Ovary (tissue), 3 donors: ENCODE data around the gene ABLIM2.

Source experiments
- EP300 ChIP-seq: sonication (generic); formaldehyde crosslinking; IDR thresholded peaks from one replicate; pipeline ENCODE4 v1.6.1; 2017; ENCODE audit warnings: antibody characterized with exemption
- POLR2A ChIP-seq: fragments of 450-650 bp; IDR thresholded peaks from one replicate; pipeline ENCODE4 v1.6.1; 2017; ENCODE audit warnings: antibody characterized with exemption, mild to moderate bottlenecking, moderate library complexity
- TF ChIP-seq, protein P1 (sequence below), 3 donors: fragments of 450-650 bp in 2 of 3; fragments of 200-600 bp in 1 of 3; IDR thresholded peaks; one replicate each; pipeline versions ENCODE4 v1.5.1 to v1.8.0; 2016 to 2022; ENCODE audit warnings: antibody characterized with exemption in 3 of 3, mild to moderate bottlenecking in 1 of 3
- donor health status: DM: no; HTN: no; CAD: no.

DNA sequence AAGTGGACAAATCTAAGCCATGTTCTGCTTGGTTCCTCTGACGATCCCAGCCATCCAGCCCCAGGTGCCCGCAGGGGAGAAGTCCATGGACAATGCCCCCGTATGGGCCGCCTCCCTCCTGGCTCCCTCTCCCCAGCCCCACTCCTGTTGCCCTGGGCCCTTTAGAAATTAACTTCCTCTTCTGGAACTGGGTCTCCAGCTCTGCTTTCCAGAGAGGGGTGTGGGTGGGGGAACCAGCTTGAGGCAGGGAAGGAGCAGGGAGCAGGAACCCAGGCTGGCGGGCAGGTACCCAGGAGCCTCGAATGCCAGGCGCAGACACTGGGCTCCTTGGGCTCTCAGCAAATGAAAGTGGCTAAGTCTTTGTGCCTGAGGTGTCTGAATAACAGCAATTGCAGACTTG lies 12.7 kb upstream of the ABLIM2 start:
- TF ChIP-seq, protein P1, sequence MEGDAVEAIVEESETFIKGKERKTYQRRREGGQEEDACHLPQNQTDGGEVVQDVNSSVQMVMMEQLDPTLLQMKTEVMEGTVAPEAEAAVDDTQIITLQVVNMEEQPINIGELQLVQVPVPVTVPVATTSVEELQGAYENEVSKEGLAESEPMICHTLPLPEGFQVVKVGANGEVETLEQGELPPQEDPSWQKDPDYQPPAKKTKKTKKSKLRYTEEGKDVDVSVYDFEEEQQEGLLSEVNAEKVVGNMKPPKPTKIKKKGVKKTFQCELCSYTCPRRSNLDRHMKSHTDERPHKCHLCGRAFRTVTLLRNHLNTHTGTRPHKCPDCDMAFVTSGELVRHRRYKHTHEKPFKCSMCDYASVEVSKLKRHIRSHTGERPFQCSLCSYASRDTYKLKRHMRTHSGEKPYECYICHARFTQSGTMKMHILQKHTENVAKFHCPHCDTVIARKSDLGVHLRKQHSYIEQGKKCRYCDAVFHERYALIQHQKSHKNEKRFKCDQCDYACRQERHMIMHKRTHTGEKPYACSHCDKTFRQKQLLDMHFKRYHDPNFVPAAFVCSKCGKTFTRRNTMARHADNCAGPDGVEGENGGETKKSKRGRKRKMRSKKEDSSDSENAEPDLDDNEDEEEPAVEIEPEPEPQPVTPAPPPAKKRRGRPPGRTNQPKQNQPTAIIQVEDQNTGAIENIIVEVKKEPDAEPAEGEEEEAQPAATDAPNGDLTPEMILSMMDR (IDR thresholded peaks at IDR 0.05) = no peak
- TF ChIP-seq POLR2A (no peak), EP300 (no peak)
